Stimulated activated CD8-positive, alpha-beta memory T cell treated with anti-CD3 and anti-CD28 coated beads, Interleukin-4, amount 100 ng/mL, for 48 hours (primary cell): Measurements from ENCODE around the gene ANKRD16.
A peak's percentile ranks its signal among the peaks of the same experiment; 100 is the strongest.
"Not testable (repeated sequence)": the region's sequence is repeated elsewhere in the genome, so short reads cannot be mapped to it uniquely, and the experiment has no call there.

Experiments used
- DNase-seq: peaks from one replicate; pipeline ENCODE4 v3.0.0-alpha.2; 2020

Gene ANKRD16

DNA sequence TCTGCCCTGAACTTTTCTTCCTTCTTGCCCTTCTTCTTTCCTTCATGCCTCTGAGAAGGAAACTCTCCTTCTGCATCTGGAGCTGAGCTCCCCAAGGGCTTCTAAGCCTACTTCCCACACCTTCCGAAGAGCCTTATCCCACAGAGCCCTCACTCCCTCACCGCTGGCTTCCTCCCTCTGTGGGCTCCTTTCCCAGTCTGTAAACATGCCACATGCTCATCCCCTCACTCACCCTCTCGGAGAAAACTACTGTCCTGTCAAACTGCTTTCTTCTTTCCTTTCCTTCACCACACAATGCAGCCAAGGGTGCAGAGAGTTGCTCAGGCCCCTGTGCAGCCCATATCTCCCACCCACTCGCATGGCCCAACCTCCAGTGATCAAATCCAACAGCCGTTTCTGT lies 18.1 kb downstream of the ANKRD16 start:
- no peak for DNase-seq

DNA sequence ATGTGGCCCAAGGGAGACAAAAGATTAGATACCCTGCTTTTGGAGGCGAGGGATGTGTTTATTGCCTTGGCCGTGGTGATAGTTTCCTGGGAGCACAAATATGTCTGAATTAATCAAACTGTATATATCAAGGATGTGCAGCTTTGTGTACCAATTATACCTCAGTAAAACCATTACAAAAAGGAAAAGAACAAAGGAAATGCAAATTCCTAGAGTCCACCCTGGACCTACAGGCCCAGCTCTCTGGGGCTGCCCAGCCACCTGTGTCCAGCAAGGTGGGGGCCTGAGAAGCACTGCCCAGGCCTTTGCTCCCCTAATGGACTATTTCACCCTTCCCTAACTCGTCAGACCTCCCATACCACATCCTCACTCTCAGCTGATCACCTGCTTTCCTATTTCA lies 20.5 kb downstream of the ANKRD16 start:
- no peak for DNase-seq

- DNase-seq = not testable (repeated sequence)
Observed at GRCh38 chr10:5868383-5868782, 21.3 kb downstream of the ANKRD16 start.

GRCh38 chr10:5867091-5867615 lies 22.5 kb downstream of the ANKRD16 start:
- DNase-seq = not testable (repeated sequence)

DNA sequence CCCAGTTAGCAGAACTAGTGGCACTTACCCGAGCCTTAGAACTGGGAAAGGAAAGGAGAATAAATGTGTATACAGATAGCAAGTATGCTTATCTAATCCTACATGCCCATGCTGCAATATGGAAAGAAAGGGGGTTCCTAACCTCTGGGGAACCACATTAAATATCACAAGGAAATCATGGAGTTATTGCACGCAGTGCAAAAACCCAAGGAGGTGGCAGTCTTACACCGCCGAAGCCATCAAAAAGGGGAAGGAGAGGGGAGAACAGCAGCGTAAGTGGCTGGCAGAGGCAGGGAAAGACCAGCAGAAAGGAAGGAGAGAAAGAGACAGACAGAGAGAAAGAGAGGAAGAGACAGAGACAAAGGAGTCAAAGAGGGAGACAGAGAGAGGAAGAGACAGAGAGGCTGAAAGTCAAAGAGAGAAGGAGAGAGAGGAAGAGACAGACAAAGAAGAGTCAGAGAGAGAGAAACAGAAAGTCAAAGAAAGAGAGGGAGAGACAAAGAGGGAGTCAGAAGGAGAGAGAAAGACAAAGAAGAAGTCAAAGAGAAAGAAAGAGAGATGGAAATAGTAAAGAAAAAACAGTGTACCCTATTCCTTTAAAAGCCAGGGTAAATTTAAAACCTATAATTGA lies 23.1 kb downstream of the ANKRD16 start:
- not testable (repeated sequence) for DNase-seq

DNA sequence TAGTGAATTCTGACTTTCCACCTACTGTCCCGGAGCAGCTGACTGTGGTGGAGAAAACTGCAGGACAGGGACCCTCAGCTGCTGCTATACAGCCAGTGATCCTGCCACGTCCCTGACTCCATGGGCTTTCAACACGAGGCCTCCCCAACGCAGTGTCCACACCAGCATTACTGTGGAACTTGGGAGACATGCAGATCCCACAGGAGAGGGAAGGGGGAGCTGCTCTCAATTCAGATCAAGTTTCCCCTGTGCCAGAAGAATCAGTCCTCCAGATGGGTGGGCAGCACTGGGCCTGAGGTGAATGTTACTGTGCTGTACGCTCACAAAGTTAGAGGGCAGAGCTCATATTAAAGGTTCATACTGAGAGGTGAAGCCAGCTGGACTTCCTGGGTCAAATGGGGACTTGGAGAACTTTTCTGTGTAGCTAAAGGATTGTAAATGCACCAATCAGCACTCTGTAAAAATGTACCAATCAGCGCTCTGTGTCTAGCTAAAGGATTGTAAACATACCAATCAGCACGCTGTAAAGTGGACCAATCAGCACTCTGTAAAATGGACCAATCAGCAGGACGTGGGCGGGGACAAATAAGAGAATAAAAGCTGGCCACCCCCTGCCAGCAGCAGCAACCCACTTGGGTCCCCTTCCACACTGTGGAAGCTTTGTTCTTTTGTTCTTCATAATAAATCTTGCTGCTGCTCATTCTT lies 26.6 kb downstream of the ANKRD16 start:
- DNase-seq = not testable (repeated sequence)

- DNase-seq = peak; percentile 50
Observed at GRCh38 chr10:5862360-5862961, 27.2 kb downstream of the ANKRD16 start.

GRCh38 chr10:5860066-5860465 lies 29.6 kb downstream of the ANKRD16 start:
- no peak for DNase-seq

GRCh38 chr10:5858811-5859210 lies 30.9 kb downstream of the ANKRD16 start:
- DNase-seq = no peak

GRCh38 chr10:5856701-5857004 lies 33.0 kb downstream of the ANKRD16 start:
- DNase-seq = no peak

- no peak for DNase-seq
Observed at GRCh38 chr10:5855979-5856700, 33.6 kb downstream of the ANKRD16 start.

GRCh38 chr10:5854131-5854475 lies 35.6 kb downstream of the ANKRD16 start:
- DNase-seq = no peak

DNA sequence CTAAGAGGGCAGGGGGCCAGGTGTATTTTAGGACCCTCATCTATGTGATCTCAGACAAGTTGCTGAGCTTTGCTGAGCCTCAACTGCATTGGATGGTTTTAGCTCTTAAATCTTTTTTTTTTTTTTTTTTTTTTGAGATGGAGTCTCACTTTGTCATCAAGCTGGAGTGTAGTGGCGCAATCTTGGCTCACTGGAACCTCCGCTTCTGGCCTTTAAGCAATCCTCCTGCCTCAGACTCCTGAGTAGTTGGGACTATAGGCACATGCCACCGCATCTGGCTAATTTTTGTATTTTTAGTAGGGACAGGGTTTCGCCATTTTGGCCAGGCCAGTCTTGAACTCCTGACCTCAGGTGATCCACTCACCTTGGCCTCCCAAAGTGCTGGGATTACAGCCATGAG lies 43.0 kb downstream of the ANKRD16 start:
- DNase-seq = not testable (repeated sequence)

- DNase-seq = no peak
Observed at GRCh38 chr10:5844345-5845055, 45.2 kb downstream of the ANKRD16 start.

DNA sequence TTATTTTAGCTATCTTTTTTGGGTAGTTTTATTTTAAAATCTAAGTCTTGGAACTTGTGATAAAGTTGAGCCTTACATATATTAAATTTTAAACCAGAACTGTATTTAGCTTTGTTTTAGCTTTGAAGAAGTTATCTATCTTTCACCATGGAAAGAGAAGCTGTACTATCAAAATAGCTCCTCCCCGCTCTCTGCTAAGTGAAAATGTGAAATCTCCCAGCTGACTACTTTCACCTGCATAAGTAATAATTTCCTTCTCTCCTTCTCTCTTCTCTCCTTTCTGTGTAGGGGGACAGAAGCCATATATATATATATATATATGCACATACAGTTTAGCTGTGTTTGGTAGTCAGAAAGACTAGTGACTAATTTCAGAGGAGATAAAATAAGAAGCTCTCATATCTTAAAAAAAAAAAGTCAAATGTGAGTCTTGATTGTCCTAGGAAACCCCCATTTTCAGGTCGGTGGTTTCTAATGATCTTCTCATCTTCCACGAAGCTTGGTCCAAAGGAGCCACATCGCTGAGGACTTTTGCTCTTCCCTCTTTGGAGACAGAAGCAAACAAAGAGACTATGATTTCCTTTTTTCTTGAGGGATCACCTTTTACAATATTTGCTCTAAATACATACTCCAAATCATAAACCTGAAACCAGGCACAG lies 45.9 kb downstream of the ANKRD16 start:
- DNase-seq = no peak

- DNase-seq = no peak
Observed at GRCh38 chr10:5841965-5842364, 47.7 kb downstream of the ANKRD16 start.

GRCh38 chr10:5840314-5841307 lies 49.1 kb downstream of the ANKRD16 start:
- DNase-seq = no peak

DNA sequence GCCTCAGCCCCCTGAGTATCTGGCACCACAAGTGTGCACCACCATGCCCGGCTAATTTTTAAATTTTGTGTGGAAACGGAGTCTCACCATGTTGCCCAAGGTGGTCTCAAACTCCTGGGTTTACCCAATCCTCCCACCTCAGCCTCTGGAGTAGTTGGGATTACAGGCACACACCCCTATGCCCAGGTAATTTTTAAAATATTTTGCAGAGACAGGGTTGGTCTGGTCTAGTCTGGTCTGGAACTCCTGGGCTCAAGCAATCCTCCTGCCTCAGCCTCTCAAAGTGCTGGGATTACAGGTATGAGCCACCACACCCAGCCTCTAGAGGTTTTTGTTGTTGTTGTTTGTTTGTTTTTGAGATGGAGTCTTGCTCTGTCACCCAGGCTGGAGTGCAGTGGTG lies 53.5 kb downstream of the ANKRD16 start:
- DNase-seq = not testable (repeated sequence)

GRCh38 chr10:5835446-5836095 lies 54.1 kb downstream of the ANKRD16 start:
- DNase-seq = no peak

- DNase-seq = no peak
Observed at GRCh38 chr10:5833814-5834213, 55.9 kb downstream of the ANKRD16 start.

DNA sequence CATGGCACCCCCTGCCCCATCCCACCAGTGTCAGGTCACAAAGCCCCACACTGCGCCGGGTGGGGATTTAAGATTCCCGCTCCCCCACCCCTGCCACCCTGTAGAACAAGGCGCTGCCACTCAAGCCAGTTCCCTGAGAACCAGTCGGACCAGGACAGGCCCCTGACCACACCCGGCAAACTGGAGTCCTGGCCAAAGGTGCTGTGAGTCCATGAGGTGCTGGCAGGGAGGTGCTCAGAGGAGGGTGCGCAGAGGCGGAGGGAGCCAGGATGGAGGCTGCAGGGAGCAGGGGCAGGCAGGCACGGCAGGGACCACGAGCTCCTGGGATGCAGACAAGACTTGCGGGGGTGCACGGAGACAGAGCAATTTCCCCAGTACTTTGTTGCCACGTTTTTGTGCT lies 56.7 kb downstream of the ANKRD16 start:
- DNase-seq = no peak
